HG03108 (cell line): ENCODE measurements around the gene PWWP2B.

ENCODE experiments used
- ATAC-seq: cut with Tn5 transposase; IDR thresholded peaks from one replicate; pipeline ENCODE4 v1.9.1; 2021; ENCODE audit warnings: moderate library complexity; ENCODE audit not compliant: unreplicated experiment

The PWWP2B gene

GRCh38 chr10:132443983-132444876 is 47.2 kb downstream of the PWWP2B start:
- ATAC-seq = no peak

GRCh38 chr10:132444877-132445351 is 47.9 kb downstream of the PWWP2B start:
- ATAC-seq = no peak

- no peak for ATAC-seq
Observed at GRCh38 chr10:132445516-132446194, 48.7 kb downstream of the PWWP2B start.

DNA sequence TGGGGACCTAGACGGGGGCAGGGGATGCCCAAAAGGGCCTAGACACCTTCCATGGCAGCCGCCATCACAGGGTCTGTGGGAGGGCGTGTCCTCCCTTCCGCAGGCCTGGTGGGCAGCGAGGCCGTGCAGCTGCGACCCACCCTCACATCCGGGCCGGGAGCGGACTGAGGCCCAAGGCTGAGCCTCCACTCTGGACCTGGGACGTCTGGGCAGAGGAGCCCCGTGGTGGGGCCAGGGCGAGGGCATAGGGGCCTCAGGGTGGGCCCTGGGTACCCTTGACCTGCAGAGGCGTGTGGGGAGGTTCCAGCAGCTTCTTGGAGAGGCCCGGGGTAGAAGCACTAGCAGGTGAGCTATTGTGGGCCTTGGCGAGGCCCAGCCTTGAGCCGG is 49.2 kb downstream of the PWWP2B start:
- no peak for ATAC-seq

DNA sequence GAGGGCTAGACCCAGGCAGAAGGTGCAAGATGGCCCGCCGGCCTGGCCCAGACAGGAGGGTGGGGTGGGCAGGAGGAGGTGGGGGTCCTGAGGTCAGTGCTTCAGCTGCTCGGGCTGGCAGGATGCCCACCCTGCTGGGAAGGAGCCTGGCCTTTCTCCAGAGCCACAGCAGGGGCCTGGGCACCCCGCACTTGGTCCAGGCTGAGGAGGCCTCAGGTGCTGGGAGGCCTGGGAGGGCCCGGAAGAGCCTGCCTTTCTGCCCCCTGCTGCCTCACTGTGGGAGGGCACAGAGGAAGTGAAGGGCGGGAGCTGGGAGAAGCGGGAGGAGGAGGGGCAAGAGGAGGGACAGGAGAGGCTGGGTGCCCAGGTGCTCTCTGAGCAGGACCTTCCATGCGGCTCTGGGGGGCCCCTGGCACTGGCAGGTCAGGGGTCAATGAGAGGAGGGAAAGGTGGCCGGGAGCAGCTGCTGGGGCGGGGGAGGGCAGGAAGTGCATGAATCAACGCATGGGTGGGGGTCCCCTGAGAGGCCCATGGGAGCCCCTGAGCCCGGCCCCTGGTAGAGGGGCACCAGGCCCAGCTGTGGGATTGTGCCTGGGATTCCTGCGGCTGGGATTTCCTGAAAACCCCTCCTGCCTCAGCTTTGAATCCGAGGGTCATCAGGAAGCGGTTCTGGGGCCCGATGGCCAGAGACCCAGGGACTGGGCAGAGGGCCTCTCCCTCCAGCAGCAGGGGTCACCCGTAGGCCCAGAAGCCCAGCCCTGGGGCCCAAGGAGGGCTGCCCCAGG is 49.9 kb downstream of the PWWP2B start:
- ATAC-seq = peak; percentile 51

DNA sequence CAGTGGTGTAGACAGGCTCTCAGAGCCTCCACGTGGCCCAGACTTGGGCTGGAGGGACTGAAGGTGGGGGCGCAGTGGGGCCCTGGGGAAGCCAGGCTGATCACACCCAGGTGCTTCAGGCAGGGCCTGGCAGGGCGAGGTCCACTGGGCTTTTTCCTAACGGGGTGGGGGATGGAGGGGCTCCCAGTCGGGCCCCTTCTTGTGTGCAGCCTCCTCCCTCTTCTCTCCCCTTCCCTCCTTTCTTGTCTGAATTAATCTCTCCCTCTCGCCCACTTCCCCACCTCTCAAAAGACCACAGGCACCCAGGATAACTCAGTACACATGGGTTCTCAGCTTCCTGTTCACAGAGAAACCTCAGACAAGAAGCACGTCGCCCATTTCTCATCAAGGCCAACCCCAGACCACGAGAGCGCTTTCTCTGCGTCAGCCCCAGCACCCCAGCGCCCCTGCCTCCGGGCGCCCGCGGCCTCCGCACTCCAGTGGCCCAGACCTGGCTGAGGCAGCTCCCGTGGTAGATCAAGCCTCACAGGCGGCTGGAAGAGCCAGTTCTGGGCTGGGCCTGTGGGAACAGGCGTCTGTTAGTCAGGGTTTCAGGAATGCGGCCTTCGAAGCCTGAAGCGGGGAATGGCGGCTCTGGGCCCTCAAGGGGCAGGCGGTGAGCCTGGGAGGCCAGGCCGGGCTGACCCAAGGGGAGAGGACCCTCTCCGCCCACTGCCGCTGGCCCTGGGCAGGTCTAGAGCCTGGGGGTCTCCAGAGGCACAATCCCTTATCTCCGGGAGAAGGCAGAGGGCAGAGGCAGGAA is 50.6 kb downstream of the PWWP2B start:
- no peak for ATAC-seq

DNA sequence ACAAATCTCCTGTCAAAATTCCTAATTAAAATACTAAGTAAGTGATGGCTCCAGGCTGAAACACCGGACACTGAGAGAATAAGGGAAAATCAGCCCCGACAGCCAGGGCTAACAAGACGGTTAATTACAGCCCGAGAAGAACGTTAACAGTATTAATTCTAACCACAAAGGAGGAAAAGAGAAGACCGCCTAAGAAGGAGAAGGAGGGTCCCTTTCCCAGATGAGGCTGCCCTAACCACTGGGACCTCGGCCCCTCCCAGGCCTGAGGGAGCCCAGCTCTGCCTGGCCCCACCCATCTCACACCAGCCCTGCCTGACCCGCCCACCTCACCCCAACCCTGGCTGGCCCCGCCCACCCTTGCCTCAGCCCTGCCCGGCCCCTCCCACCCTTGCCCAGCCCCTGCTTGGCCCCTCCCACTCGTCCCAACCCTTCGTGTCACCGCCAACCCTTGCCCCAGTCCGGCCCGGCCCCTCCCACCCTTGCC is 51.3 kb downstream of the PWWP2B start:
- ATAC-seq = no peak

GRCh38 chr10:132449051-132449810 is 52.2 kb downstream of the PWWP2B start:
- no peak for ATAC-seq

GRCh38 chr10:132449811-132450181 is 52.8 kb downstream of the PWWP2B start:
- ATAC-seq = no peak

- ATAC-seq = no peak
Observed at GRCh38 chr10:132450466-132450824, 53.4 kb downstream of the PWWP2B start.

DNA sequence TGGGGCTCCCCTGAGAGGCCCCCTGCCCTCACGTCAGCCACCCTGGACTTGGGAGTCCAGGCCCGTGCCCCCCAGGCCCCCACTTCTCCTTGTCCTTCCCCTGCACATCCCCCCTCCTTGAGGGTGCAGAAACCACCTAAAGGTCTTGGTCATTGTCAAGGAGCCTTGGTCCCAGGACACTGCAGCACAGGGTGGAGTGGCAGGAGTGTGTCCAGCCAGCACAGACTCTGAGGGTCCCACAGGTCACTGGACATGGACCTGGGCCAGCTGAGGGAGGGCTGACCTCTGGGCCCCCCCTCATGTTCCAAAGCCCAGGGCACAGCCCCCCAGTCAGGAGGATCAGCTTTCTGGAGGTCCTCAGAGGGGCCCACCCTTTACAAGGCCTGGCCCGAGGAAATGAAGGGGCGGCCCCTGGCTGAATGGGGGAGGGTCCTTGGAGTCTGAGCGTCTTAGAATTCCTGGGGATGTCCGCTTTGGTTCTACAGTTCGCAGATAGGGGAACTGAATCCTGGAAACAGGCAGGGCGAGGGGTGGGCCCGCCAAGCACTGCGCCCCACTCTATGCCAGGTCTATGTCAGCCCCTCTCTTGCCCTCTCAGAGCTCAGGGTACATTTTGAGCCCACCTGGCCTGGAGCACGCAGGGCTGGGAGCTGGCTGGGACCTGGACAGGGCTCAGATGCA is 54.0 kb downstream of the PWWP2B start:
- ATAC-seq = no peak

GRCh38 chr10:132451506-132452215 is 54.7 kb downstream of the PWWP2B start:
- ATAC-seq = no peak

DNA sequence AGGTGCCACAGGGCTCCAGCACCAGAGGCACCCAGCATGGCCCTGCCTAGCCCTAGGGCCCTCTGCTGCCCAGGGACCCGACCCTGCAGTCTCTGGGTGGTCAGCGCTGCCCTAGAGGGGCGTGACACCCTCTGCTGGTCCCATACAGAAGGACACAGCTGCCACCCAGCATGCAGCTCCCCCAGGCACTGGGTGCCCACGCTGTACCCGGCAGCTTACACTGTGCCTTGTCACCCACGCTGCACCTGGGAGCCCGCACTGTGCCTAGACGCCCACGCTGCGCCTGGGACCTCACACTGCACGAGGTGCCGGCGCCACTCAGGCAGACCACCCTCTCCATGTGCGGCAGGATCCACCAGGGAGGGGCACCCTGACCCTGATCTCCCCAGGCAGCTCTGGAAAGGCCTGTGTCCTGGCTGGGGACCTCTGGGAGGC is 55.2 kb downstream of the PWWP2B start:
- no peak for ATAC-seq

- ATAC-seq = peak; percentile 62
Observed at GRCh38 chr10:132452651-132453469, 55.9 kb downstream of the PWWP2B start.

- no peak for ATAC-seq
Observed at GRCh38 chr10:132453470-132453861, 56.5 kb downstream of the PWWP2B start.

DNA sequence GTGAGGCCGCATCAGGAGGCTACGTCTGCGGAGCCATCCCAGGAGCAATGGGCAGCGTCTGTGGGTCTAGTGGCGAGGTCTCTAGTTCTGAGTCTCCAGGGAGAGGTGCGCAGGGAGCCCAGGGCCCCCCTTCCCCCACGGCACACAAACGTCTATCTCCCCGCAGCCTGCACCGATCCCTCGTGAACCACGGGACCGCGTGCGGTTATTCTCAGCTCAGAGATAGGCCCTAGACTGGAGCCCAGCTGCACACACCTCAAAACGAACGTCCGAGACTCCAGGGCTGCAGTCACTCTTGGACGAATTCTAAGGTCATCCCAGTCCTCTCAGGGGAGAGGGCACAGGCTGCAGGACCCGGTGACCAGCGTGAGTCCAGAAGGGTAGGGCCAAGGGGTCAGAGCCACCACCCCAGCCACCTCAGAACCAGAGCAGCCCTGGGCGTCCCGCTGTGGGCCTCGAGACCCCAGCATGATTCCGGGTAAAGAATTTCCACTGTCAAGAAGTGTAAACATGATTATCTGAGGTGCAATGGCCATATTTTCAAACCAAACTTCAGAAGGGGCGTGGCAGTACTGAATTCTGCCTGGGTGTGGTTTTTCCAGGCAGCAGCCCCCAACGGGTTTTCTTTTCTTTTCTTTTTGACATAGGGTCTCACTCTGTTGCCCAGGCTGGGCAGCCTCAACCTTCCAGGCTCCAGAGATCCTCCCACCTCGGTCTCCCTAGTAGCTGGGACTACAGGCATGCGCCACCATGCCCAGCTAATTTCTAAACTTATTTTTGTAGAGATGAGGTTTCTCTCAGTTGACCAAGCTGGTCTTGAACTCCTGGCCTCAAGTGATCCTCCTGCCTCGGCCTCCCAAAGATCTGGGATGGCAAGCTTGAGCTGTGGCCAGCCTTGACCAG is 57.5 kb downstream of the PWWP2B start:
- ATAC-seq = no peak
